ENCODE measurements around the gene MYOG.

MYOG gene

GRCh38 chr1:203126866-203127665 lies 41.3 kb upstream of the MYOG start:
- peaks cover 11% of the 10 kb centered on the region for H3K36me3 ChIP-seq (ENCODE audit: control insufficient read depth, insufficient read depth, low read length)
- 44 to 52% methylated on average over 6 to 8 of the region's 12 CpGs for WGBS, 2 experiments (ENCODE audit: insufficient coverage in 2 of 2)
- H3K27ac ChIP-seq (ENCODE audit: low read depth, low read length, severe bottlenecking) = peak overlapping the region; percentile 3
- peak overlapping the region; percentile 43 for H3K4me3 ChIP-seq (ENCODE audit: extremely low read depth, insufficient read depth, low read length, poor library complexity, severe bottlenecking)
- no peaks in the 10 kb centered on the region for H3K9me3 ChIP-seq (ENCODE audit: control insufficient read depth, low read length)
- peaks cover 31% of the 10 kb centered on the region for H3K4me1 ChIP-seq (ENCODE audit: control insufficient read depth, insufficient read depth, low read length, poor library complexity, severe bottlenecking)

GRCh38 chr1:203126151-203126865 lies 40.5 kb upstream of the MYOG start:
- 32 to 34% methylated on average over 5 to 7 of the region's 8 CpGs for WGBS, 2 experiments (ENCODE audit: insufficient coverage in 2 of 2)
- Histone ChIP-seq H3K4me1 (ENCODE audit: control insufficient read depth, insufficient read depth, low read length, poor library complexity, severe bottlenecking) (peaks cover 32% of the 10 kb centered on the region), H3K36me3 (ENCODE audit: control insufficient read depth, insufficient read depth, low read length) (peaks cover 10% of the 10 kb centered on the region), H3K9me3 (ENCODE audit: control insufficient read depth, low read length) (no peaks in the 10 kb centered on the region), H3K4me3 (ENCODE audit: extremely low read depth, insufficient read depth, low read length, poor library complexity, severe bottlenecking) (peak overlapping the region; percentile 43), H3K27ac (ENCODE audit: low read depth, low read length, severe bottlenecking) (no peak overlapping the region)

GRCh38 chr1:203124546-203125317 lies 38.9 kb upstream of the MYOG start:
- Histone ChIP-seq H3K4me1 (ENCODE audit: control insufficient read depth, insufficient read depth, low read length, poor library complexity, severe bottlenecking) (peaks cover 36% of the 10 kb centered on the region), H3K27ac (ENCODE audit: low read depth, low read length, severe bottlenecking) (no peak overlapping the region), H3K36me3 (ENCODE audit: control insufficient read depth, insufficient read depth, low read length) (peaks cover 3% of the 10 kb centered on the region), H3K4me3 (ENCODE audit: extremely low read depth, insufficient read depth, low read length, poor library complexity, severe bottlenecking) (no peak overlapping the region), H3K9me3 (ENCODE audit: control insufficient read depth, low read length) (no peaks in the 10 kb centered on the region)
- WGBS, 2 experiments (ENCODE audit: insufficient coverage in 2 of 2) = 94 to 95% methylated on average over 2 to 5 of the region's 5 CpGs

- Histone ChIP-seq H3K9me3 (ENCODE audit: control insufficient read depth, low read length) (no peaks in the 10 kb centered on the region), H3K27ac (ENCODE audit: low read depth, low read length, severe bottlenecking) (no peak overlapping the region), H3K36me3 (ENCODE audit: control insufficient read depth, insufficient read depth, low read length) (no peaks in the 10 kb centered on the region), H3K4me1 (ENCODE audit: control insufficient read depth, insufficient read depth, low read length, poor library complexity, severe bottlenecking) (peaks cover 35% of the 10 kb centered on the region), H3K4me3 (ENCODE audit: extremely low read depth, insufficient read depth, low read length, poor library complexity, severe bottlenecking) (no peak overlapping the region)
- 58 to 76% methylated on average over 2 to 3 of the region's 5 CpGs for WGBS, 2 experiments (ENCODE audit: insufficient coverage in 2 of 2)
These were observed 38.2 kb upstream of the MYOG start for GRCh38 chr1:203124011-203124410.

GRCh38 chr1:203122159-203122558 lies 36.3 kb upstream of the MYOG start:
- Histone ChIP-seq H3K9me3 (ENCODE audit: control insufficient read depth, low read length) (no peaks in the 10 kb centered on the region), H3K4me1 (ENCODE audit: control insufficient read depth, insufficient read depth, low read length, poor library complexity, severe bottlenecking) (peaks cover 32% of the 10 kb centered on the region), H3K36me3 (ENCODE audit: control insufficient read depth, insufficient read depth, low read length) (no peaks in the 10 kb centered on the region), H3K27ac (ENCODE audit: low read depth, low read length, severe bottlenecking) (no peak overlapping the region), H3K4me3 (ENCODE audit: extremely low read depth, insufficient read depth, low read length, poor library complexity, severe bottlenecking) (no peak overlapping the region)
- 90 to 93% methylated on average over 2 of the region's 2 CpGs for WGBS, 2 experiments (ENCODE audit: insufficient coverage in 2 of 2)

GRCh38 chr1:203121186-203122015 lies 35.6 kb upstream of the MYOG start:
- H3K27ac ChIP-seq (ENCODE audit: low read depth, low read length, severe bottlenecking) = no peak overlapping the region
- H3K9me3 ChIP-seq (ENCODE audit: control insufficient read depth, low read length) = no peaks in the 10 kb centered on the region
- no peaks in the 10 kb centered on the region for H3K36me3 ChIP-seq (ENCODE audit: control insufficient read depth, insufficient read depth, low read length)
- peaks cover 24% of the 10 kb centered on the region for H3K4me1 ChIP-seq (ENCODE audit: control insufficient read depth, insufficient read depth, low read length, poor library complexity, severe bottlenecking)
- H3K4me3 ChIP-seq (ENCODE audit: extremely low read depth, insufficient read depth, low read length, poor library complexity, severe bottlenecking) = no peak overlapping the region
- 88 to 93% methylated on average over 10 to 11 of the region's 11 CpGs for WGBS, 2 experiments (ENCODE audit: insufficient coverage in 2 of 2)

- Histone ChIP-seq H3K36me3 (ENCODE audit: control insufficient read depth, insufficient read depth, low read length) (no peaks in the 10 kb centered on the region), H3K9me3 (ENCODE audit: control insufficient read depth, low read length) (no peaks in the 10 kb centered on the region), H3K4me1 (ENCODE audit: control insufficient read depth, insufficient read depth, low read length, poor library complexity, severe bottlenecking) (peaks cover 16% of the 10 kb centered on the region), H3K27ac (ENCODE audit: low read depth, low read length, severe bottlenecking) (no peak overlapping the region), H3K4me3 (ENCODE audit: extremely low read depth, insufficient read depth, low read length, poor library complexity, severe bottlenecking) (no peak overlapping the region)
- 92 to 95% methylated on average over 2 to 5 of the region's 7 CpGs for WGBS, 2 experiments (ENCODE audit: insufficient coverage in 2 of 2)
These were observed 34.7 kb upstream of the MYOG start for GRCh38 chr1:203120325-203121153.

GRCh38 chr1:203117611-203118575 lies 32.1 kb upstream of the MYOG start:
- Histone ChIP-seq H3K4me3 (ENCODE audit: extremely low read depth, insufficient read depth, low read length, poor library complexity, severe bottlenecking) (no peak overlapping the region), H3K27ac (ENCODE audit: low read depth, low read length, severe bottlenecking) (no peak overlapping the region), H3K4me1 (ENCODE audit: control insufficient read depth, insufficient read depth, low read length, poor library complexity, severe bottlenecking) (peaks cover 10% of the 10 kb centered on the region), H3K9me3 (ENCODE audit: control insufficient read depth, low read length) (no peaks in the 10 kb centered on the region), H3K36me3 (ENCODE audit: control insufficient read depth, insufficient read depth, low read length) (no peaks in the 10 kb centered on the region)
- WGBS, 2 experiments (ENCODE audit: insufficient coverage in 2 of 2) = 33 to 51% methylated on average over 20 of the region's 35 CpGs

Data from mesodermal cell (in vitro differentiated cells).